Stimulated activated CD8-positive, alpha-beta memory T cell treated with anti-CD3 and anti-CD28 coated beads, Interleukin-4, amount 100 ng/mL, for 48 hours (primary cell): ENCODE data around the gene HECW1.

Source experiments
- DNase-seq: peaks from one replicate; pipeline ENCODE4 v3.0.0-alpha.2; 2020

HECW1 gene

GRCh38 chr7:43441231-43442130, 329.0 kb downstream of the HECW1 start:
- DNase-seq, result no peak

- DNase-seq, result no peak
These were observed 330.9 kb downstream of the HECW1 start for GRCh38 chr7:43443381-43443780.

DNA sequence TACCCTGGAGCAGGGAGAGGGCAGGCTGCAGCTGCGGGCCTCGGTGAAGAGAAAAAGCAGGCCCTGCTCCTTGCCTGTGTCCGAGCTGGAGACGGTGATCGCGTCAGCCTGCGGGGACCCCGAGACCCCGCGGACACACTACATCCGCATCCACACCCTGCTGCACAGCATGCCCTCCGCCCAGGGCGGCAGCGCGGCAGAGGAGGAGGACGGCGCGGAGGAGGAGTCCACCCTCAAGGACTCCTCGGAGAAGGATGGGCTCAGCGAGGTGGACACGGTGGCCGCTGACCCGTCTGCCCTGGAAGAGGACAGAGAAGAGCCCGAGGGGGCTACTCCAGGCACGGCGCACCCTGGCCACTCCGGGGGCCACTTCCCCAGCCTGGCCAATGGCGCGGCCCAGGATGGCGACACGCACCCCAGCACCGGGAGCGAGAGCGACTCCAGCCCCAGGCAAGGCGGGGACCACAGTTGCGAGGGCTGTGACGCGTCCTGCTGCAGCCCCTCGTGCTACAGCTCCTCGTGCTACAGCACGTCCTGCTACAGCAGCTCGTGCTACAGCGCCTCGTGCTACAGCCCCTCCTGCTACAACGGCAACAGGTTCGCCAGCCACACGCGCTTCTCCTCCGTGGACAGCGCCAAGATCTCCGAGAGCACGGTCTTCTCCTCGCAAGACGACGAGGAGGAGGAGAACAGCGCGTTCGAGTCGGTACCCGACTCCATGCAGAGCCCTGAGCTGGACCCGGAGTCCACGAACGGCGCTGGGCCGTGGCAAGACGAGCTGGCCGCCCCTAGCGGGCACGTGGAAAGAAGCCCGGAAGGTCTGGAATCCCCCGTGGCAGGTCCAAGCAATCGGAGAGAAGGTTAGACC, 332.5 kb downstream of the HECW1 start:
- no peak for DNase-seq

DNA sequence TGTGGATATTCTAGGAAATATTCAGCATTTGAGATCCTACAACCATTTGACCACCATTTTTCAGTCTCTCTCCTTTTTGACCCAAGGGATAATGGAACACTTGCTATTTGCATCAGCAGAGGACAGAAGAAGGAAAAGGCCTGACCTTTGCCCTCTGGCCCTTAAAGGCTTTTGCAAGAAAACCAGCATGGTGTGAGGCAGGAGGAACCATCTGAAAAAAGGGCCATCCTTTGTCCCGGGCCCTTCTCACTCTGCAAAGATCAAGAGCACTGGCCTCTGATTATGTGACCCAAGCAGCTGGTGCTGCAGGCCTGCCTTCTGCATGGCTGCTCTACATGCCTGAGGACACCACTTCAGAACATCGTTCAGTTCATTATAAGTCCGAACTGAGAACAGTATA, 337.1 kb downstream of the HECW1 start:
- no peak for DNase-seq

GRCh38 chr7:43450894-43451293, 338.4 kb downstream of the HECW1 start:
- DNase-seq, result no peak

DNA sequence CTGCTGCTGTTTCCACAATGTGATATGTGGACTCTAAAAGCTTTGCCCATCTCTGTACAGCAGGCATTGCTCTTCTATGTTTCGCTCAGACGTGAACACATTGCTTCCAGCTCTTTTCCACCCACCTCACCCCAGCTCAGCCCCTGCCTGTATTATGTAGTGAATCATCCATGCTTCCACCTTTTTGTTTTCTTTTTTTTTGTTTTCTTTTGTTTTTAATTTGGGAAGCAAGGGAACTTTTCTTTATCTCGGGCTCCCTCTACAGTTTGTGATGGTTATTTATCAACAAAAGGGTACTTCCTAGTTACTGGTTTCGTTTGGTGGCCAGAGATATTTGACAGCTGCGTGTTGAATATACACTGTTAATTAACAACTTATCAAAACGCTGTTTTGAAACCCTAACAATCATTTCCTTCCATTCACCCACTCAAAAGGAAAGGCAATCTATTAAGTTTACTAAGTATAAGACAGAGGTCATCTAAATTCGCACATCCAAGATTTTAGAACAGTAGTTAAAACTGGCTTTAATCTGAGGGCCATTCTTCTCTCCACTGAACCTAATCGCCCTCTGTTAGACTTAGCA, 342.6 kb downstream of the HECW1 start:
- DNase-seq, result no peak

GRCh38 chr7:43456200-43456599, 343.8 kb downstream of the HECW1 start:
- DNase-seq, result no peak

DNA sequence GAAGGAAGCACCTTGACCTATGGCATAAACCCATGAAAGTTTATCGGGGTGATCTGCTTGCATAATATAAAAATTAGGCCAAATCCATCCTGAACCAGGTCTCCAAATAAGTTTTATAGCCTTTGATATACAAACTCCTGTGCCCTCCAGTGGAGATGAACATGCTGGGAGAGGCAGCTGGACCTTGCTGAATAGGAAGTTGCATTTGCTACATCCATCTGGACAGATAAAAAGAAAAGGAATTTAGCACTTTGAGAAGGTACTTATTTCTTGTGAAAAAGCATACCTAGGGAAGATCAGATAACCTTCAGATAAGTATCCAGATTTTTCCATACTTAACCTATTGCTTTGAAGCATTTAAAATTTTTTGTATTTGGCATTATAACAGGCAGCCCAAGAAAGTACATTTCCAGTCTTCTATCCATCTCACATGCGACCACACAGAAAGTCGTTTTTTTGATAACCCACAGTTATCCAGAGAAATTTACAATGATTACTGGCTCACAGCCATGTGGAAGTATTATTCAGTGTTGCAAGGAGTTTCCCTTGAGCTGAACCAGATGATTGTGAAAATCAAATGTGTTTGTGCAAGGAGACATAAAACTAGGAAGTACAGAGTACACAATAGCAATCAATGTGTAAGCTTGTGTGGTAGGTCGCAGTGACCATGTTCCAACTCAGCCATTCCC, 346.0 kb downstream of the HECW1 start:
- DNase-seq, result no peak

DNA sequence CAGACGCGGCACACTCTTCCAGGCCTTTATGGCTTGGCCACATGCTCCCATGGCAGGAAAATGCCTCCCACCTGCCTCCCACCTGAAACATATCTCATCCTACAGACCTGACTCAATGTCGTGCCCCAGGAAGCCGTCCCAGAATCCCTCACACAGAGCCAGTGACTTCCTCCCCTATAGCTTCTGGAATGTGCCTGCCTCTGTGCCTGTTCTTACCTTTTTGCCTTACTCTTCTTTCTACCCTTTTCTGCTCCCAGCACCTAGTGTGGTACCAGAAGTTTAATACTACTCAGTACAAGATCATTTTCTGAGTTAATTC, 346.5 kb downstream of the HECW1 start:
- DNase-seq, result no peak

GRCh38 chr7:43460733-43461348, 348.4 kb downstream of the HECW1 start:
- DNase-seq, result no peak

DNA sequence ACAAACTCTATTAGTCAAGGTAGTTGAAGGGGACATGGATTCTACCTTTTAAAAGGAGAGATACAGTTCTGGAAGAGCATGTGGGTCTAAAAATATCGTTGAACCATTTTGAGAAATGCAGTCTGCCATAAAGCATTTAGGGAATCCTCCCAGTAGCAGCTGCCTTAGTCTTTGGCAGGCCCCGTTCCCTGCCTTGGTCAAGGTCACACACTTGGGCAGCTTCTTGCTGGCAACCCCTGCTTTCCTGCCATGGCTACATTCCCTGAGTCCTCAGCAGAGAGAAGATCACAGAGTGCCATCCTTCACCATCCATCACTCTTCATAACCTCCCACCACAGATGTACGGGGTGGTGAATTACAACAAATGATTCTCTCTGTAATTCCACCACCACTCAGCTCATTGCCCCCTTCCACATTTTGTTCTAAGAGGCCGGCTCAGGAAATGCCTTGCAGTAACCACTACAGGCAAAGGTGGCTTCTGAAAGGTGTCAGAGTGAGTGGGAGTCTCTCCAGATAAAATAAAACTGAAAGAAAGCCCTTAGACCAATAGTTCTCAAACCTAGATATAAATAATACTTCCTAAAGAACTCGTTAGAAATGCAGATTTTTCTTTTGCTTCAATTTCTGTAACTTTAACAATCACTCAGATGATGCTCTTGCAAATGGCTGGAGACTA, 349.0 kb downstream of the HECW1 start:
- no peak for DNase-seq

- no peak for DNase-seq
These were observed 350.4 kb downstream of the HECW1 start for GRCh38 chr7:43462836-43463235.

GRCh38 chr7:43463401-43463980, 351.0 kb downstream of the HECW1 start:
- no peak for DNase-seq

DNA sequence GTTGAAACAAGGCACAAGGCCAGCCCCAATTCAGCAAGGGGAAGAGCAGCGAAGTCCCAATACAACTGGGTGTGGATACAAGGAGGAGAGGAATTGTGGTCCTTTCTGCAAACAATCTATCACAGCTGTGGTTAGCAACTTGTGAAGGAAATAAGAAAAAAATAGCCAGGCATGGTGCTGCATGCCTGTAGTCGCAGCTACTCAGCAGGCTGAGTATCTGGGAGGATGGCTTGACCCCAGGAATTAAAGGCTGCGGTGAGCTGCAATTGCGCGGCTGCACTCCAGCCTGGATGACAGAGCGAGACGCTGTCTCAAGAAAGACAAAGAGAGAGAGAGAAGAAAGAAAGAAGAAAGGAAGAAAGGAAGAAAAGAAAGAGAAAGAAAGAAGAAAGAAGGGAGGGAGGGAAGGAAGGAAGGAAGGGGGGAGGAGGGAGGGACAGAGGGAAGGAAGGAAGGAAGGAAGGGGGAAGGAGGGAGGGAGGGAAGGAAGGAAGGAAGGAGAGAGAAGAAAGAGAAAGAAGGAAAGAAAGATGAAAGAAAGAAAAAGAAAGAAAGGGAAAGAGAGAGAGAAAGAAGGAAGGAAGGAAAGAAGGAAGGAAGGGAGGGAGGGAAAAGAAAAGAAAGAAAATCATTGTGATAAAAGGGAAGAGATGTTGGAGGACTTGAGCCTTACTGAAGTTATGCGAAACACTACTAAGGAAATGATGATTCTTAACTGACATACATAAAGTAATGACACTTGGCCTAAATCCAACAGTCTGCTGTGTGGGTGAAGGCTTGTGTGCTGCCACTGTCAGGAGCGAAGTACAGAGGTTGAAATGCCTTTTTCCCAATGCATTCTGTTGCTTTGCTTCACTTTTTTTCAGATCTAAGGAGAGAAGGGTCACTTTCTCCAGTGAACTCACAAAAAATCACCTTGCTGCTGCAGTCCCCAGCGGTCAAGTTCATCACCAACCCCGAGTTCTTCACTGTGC, 353.4 kb downstream of the HECW1 start:
- DNase-seq, result no peak

- DNase-seq, result no peak
These were observed 355.0 kb downstream of the HECW1 start for GRCh38 chr7:43467406-43467805.

DNA sequence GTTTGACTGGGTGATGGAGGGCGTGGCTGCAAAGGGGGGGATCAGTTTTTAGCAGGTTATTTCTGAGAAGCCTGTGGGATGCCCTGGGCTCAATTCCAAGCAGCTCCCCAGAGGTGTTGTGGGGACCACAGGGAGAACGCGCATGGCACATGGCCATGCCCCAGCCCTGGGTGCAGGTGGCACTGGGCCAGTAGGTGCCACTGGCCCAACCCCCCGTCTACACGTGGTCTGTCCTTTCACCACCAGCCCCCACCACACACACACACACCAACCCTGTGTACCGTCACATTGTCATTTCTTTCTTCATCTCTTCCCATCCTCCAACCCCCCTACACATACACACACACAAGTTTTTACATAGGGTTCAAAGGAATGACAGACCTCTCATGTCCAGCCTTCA, 355.4 kb downstream of the HECW1 start:
- DNase-seq, result no peak

- no peak for DNase-seq
These were observed 356.6 kb downstream of the HECW1 start for GRCh38 chr7:43469051-43469450.

DNA sequence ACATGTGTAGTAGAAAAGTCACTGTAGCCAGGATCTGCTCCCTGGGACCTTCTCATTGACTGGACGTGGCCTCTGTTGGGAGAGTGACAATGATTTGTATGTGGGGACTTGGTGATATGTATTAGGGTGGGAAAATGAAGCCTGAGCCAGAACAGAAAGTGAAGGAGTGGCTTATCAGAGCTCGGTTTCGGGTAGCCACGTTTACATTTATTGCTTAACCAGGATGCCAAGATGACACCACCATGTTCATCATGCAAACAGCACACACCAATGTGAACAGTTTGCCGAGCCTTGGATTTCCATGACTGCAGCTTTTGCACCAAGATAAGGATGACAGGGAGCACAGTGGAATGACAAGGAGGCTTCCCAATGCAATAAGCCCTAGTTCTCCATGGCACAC, 357.7 kb downstream of the HECW1 start:
- DNase-seq, result no peak

GRCh38 chr7:43475983-43476382, 363.5 kb downstream of the HECW1 start:
- no peak for DNase-seq

- DNase-seq, result no peak
These were observed 364.4 kb downstream of the HECW1 start for GRCh38 chr7:43476896-43477295.
